HG02571 (cell line): ENCODE measurements around the gene UNC13D.
"Not testable (repeated sequence)": the region's sequence is repeated elsewhere in the genome, so short reads cannot be mapped to it uniquely, and the experiment has no call there.

Experiments
- ATAC-seq: cut with Tn5 transposase; IDR thresholded peaks from one replicate; pipeline ENCODE4 v1.9.1; 2021; ENCODE audit warnings: mild to moderate bottlenecking, moderate library complexity; ENCODE audit not compliant: unreplicated experiment

UNC13D gene

DNA sequence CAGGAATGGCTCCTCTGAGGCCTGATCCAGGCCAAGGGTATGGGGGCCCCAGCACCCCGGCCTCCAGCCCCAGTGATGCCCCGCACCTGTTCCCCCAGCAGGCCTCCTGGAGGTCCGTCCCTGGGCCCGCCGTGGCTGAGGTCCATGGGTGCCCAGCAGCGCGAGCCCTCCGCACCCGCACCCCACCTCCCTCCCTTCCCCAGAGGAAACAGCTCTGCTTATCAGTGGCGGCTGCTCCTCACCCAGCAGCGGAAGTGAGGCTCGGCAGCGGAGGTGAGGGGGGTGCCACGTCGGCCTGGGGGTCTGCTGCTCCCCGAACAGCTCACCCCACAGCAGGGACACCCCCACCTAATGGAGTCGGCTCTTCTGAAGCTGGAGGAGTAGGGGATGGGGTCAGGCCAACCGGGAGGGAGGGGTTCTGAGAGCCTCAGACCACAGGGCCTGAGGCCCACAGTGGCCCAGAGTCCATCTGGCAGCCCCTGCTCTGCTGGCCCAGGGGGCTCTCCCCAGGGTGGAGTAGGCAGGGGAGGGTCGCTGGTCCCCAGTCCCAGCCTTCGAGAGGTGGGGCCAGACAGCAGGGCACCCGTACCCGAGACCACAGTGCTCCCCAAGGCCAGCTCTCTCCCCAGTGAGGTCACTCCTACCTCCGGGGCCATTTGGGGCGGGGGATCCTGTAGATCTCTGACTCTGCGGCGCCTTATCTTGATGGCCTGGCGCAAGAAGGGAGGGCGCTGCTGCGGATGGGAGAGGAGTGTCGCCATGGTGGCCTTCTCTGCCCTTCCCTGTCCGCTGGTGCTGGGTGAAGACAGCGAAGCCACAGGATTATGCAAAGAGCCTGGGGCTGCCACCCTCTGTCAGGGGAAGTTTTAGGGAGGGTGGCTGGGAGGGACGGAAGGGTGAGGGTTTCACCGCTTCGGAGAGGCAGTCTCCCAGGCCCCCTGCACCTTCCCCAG is at the start of gene UNC13D:
Gene UNC13D, minus strand, starts transcription at position 828 of the 953 bp plus-strand sequence. Its CDS starts 67 bp downstream, at position 761.
- peak; percentile 30 for ATAC-seq

DNA sequence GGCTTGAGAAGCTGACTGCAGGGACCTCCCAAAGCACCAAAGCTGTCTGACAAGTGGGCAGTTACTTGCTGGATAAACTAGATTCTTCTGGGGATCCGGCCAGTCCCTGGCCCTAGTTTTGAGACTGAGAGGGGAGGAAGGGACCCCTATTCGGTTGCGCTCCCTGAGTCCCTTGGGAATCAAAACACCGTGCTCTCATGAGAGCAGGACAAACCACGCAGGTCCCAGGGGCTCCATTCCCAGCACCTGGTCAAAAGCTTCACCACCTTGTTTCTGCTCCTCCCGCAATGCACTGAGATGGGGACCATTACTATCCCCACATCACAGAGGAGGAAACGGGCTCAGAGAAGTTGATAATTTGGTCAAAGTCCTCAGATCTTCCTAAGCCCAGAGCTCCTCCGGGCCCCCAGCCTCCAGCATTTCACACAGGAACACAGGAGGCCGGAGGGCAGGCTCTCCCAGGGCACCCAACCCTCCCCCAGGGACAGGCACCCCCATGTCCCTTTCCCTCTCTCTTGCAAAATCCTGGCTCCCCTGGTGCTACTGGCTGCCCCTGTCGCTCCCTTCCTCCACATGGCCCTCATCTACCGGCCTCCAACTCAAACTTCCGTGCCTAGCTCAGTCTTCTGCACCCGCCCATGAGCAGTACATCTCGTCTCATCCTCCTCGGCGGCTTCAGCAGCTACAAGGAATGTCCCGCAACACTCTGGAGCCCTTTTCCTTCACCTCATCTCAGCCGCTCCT is 49.3 kb upstream of the UNC13D start:
- no peak for ATAC-seq

DNA sequence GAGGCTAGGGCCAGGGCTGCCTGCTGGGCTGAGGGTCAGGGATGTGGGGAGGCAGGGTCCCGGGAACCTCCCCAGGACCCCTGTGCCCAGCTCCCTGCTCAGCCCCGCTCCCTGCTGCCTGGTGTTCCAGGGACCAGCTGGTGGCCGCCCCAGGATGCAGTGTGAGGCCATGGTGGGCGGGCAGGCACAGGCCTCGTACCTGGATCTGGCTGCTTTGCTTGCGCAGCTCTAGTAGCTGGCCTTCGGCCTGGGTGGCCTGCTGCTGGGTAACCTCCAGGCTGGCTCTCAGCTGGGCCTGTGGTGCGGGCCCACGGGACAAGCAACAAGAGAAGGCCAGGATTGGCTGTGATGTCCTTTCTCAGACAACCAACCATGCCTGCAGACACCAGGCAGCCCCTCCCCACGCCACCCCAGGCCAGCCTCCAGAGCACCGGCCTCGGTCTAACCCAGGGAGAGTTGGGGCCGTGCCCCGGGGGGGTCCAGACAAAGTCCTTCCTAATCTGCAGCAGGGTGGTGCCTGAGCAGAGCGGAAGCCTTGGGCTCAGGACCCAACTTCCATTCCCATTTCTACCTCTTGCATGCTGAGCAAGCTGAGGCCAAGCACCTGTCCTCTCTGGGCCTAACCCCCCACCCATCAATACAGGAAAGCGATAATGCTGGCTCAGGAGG is 48.5 kb upstream of the UNC13D start:
- ATAC-seq = no peak

DNA sequence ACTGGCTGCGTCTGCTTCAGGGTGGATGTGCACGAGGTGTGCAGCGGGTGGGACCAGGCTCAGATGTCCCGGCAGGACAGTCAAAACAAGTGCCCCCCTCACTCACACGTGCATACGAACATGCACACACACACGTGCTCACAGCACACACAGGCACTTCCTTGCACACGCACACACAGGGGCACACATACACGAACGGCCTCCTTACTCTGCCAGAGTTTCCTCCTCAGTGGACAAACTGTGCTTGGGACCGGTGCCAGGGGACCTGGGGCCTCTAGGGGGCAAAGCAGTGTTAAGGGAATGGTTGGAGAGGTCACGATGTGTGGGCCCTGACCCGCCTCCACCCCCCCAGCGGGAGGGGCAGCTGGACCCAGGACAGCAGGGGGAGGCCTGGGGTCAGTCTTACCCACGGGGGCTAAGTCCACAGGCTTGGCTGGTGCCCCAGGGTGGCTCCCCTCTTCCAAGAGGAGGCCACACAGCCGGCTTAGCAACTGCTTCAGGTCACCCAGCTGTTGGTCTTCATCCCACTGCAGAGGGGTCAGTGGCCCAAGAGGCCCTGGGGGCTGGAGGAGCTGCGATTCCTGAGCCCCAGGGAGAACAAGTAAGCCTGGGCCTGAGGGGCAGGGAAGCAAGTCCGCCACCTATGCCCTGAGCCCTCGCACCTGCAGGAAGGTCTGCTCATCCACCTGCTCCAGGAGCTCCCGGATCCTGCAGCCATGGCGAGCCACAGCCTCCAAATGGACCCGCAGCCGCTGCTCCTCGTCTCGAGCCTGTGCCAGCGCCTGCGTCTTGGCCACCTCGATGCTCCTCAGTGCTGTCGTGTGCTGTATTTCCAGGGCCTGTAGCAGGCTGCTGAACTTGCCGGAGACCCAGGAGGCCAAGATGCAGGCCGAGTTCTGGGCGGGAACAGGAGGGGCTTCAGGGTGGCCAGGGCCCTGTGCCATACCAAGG is 47.7 kb upstream of the UNC13D start:
- no peak for ATAC-seq

DNA sequence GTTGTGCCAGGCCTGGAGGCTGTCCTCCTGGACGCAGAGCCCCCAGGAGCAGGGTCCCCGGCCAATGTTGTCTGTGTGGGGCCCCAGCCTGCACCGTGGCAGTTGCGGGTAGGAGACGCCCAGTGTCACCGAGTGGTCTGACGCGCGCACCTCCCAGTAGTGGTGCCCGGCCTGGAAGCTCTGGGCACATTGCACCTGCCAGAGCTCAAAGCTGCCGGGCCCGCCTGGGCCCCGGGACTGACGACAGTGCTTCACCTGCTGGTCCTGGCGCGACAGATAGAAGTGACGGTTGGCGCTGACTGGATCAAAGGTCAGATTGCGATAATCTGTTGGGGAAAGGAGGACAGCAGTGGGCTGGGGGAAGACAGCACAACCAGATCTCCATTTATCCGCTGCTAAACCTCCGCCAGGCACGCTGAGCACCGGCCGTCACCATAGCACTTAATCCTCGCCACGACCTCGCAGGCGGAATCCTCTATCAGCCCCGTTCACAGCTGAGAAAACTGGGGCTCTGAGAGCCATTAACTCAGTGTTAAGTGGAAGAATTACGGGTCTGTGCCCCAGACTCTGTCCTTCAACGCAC is 46.9 kb upstream of the UNC13D start:
- ATAC-seq = no peak

DNA sequence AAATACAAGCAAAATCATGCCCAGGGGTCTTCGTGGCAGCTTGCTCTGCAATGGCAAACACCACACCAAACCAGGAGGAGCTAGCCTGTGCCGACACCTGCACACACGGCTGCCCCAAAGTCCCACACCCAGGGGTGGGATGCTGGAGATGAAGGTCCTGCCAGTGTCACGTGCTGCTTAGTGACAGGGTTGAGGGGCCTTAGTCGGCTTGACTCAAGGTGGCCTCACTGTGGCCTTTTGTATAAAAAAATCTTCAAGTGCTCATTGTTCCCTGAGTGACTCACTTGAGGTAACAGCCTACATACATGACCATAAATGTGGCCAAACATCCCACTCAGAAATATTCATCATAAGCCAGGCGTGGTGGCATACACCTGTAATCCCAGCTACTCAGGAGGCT is 45.2 kb upstream of the UNC13D start:
- no peak for ATAC-seq

DNA sequence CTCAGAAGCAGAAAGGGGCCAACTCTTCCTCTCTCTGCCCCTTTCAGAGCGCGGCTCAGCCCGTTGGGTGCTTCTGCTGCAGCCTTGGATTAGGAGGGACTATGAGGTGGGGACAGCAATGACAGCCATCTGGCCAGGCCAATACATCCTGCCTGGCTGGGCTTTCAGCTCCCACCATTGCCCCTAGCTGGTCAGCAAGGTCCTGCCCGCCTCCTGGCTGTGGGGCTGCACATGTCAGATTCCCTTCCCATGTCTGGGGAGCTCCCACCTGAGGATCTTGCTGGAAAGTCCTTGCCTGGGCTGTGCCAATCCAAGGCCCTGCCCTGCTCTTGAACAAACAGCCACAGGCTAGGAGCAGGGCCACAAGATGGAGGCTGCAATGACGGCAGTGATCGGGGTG is 44.3 kb upstream of the UNC13D start:
- no peak for ATAC-seq

DNA sequence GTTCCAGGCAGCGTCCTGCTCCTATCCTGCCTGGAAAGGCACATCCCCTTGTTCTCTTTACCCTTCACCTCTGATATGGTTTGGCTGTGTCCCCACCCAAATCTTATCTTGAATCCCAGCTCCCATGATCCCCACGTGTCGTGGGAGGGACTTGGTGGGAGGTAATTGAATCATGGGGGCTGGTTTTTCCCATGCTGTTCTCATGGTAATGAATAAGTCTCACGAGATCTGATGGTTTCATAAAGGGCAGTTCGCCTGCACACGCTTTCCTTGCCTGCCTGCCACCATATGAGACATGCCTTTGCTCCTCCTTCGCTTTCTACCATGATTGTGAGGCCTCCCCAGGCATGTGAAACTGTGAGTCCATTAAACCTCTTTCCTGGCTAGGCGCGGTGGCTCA is 41.7 kb upstream of the UNC13D start:
- ATAC-seq = not testable (repeated sequence)

DNA sequence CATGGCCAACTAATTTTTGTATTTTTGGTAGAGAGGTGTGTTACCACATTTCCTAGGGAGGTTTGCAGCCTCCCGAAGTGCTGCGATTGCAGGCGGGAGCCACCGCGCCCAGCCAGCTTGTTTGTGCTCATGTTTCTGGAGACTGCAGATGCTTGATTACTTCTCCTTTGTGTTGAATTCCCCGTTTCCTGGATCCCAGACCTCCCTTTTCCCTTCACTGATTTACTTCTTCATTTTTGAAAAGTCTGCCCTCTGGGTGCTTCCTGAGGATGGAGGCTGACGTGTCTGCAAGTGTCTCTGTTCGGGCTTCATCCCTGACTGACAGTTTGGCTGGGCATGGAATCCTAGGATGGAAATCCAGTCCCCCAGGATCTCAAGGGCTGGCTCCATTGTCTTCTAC is 41.2 kb upstream of the UNC13D start:
- no peak for ATAC-seq

DNA sequence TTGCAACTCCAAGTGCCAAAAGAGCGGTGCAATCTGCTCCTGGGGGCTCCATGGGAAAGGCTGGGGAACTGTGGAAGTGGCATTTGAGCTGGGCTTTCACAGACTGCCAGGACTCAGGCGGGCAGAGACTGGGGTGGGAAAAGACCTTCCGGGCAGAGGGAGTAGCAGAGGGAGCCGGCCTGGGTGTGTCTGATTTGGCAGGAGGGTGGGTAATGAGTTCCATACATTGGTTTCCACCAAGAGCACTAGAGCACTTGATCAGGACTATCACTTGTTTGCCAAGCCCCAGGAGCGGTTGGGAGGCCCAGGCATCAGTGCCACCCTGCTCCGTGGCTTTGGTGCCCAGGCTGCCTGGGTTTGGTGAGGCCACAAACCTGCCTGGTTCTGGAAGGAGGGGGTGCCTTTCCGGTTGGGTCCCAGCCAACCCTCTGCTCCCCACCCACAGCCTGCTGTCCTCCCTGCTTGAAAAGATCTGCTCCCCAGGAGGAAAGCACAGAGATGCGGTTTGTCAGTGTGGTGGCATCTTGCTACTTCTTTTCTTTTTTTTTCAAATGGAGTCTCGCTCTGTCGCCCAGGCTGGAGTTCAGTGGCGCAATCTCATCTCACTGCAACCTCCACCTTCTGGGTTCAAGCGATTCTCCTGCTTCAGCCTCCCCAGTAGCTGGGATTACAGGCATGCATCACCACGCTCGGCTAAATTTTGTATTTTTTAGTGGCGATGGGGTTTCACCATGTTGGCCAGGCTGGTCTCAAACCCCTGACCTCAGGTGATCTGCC is 37.7 kb upstream of the UNC13D start:
- ATAC-seq = no peak

DNA sequence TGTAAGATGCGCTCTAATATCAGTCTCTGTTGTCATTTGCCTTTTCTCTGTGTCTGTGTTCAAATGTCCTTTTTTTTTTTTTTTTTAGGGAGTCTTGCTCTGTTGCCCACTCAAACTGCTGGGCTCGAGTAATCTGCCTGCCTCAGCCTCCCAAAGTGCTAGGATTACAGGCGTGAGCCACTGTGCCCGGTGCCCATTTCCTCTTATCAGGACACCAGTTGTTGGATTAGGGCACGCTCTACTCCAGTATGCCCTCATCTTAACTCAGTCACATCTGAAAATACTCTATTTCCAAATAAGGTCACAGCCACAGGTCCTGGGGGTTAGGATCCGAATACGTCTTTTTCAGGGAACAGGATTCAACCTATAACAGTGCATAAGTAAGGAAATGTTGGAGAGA is 36.1 kb upstream of the UNC13D start:
- ATAC-seq = no peak

DNA sequence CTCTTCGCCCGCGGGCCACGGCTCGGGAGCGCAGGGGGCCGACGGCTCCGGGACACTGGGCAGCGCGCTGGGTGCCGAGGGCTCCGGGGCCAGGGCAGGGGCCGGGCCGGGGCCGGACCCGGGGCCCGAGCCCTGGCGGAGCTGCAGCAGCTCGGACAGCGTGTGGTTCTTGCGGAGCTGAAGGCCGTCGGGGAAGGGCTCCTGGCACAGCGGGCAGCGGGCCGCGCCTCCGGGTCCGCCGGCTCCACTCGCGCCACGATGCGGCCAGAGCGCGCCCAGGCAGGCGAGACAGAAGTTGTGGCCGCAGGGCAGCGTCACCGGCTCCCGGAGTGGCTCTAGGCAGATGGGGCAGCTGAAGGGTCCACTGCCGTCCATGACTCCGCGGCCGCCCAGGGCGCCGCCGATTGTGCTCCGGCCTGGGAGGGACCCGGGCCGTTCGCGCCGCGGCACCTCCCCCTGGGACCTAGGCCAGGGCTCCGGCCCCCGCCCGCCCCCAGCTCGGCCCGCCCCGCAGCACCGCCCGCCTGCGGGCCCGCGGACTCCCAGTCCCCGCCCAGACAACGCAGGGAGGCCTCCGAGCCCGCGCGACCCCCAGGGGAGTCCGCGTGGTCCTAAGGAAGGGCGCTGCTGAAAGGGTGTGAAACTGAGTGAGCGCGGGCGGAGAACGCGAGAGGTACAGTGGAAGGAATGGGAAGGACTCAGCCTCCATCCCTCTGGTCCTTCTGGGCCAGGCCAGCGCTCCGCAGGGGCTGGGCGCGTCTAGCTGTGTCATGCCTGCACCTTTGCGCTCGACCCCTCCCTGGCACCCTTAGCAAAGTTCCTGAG is 34.2 kb upstream of the UNC13D start, which contains the start of gene TRIM47:
Gene TRIM47, minus strand, starts transcription at position 408 of the 825 bp plus-strand sequence. Its CDS starts 33 bp downstream, at position 375.
- peak; percentile 8 for ATAC-seq

DNA sequence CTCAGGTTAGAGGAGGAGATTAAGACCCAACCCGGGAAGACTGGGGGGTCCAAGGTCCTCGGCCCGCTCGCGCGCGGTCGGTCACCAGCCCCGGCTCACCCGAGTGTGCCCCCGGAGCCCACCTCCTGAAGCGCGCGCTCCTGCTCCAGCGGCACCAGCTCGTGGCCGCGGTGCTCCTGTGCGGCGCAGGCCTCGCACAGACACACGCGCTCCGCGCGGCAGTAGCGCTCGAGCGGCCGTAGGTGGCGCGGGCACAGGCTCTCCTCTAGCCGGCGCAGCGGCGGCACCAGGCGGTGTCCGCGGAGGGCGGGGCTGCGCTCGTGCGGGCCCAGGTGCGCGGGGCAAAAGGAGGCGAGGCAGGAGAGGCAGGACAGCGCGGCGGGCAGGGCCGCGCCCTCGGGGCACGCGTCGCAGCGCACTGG is 33.6 kb upstream of the UNC13D start:
- peak; percentile 41 for ATAC-seq

DNA sequence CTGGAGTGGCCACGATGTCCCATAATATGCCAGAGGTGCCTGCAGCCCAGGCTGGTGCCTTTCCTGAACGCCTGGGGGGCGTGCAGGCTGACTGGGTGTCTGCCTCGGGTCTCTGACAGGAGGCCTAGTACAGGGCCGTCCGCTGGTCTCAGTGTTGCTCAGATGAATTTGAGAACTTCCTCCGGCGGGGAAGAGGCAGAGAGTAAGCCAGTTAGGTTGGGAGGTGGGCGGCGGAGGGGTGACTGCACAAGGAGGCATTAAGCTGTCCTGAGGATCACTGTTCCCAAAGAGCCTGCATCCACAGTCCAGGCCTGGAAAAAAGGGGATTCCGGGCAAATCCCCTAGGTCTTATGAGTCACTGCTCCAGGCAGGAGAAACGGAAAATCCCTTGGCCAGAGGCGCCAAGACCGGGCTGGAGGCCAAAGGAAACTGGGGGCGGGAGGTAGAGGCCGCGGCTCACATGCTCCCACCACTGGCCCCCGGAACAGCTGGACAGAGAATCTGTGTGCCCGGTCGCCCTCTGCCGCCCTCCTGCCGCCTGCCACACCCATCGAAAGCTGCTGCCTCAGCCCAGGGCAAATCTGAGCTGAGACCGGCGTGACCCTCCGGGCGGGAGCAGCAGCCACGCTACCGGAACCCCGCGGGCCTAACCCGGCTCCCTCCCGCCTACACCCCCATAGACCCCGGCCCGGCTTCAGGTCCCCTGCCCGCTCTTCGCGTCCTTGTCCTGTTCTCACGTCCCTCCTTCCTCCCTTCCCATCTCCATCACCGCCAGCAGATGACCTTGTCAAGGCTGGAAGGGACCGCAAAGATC is 32.9 kb upstream of the UNC13D start:
- no peak for ATAC-seq

DNA sequence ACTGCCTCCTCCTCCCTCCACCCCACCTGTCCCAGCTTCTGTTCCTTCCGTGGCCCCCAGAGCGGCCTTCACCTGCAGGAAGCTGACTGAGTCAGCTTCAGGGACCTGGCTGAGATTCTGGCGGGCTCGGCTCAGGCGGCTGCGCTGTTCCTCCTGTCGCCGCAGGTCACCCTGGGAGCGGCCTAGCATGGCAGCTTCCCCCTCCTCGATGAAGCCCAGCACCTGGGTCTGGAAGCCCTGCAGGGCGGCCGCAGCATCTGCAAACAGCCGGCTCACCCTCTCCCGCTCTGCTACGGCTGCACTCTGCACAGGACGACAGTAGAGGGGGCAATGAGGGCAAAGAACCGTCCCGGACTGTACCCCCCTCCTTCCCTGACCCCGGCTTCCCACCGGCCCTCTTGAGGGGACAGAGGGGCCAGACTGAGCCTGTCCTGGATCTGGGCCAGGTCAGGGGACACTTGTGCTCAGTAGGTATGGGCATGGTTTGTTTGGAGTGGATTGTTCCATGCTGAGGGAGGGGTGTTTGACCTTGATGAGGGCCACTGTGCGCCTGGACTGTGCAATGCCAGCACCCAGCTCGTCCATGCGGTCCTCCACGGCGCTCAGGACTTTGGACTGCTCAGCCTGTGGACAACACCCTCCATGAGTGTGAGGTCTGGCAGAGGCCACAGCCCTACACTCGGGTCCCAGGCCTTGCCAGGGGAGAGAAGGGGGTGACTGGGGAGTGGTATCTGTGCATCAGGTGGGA is 32.2 kb upstream of the UNC13D start:
- ATAC-seq = no peak

DNA sequence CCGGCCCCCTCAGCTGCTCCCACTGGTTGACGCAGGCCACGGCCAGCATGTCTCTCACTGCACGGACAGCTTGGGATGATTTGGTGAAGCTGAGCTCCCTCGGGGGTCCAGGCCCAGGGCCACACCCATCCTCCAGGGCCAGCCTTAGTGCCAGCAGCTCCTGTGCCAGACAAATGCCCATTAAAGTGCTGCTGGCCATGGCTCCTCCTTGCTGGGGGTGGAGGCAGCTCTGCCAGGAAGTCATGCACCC is 31.7 kb upstream of the UNC13D start:
- no peak for ATAC-seq
